WTC11 (cell line): Measurements from ENCODE around the gene RTKN2. TPM values are rescaled to one million over a fixed set of nuclear protein-coding genes. Genes with fewer than 3 reads are reported as not detected.
A peak's percentile ranks its signal among the peaks of the same experiment; 100 is the strongest.

Experiments
- ATAC-seq: fragments of 200-7000 bp; cut with Tn5 transposase; 2 replicates; pipeline ENCODE4 v1.10.0; 2021; ENCODE audit warnings: mild to moderate bottlenecking, moderate library complexity
- CTCF ChIA-PET: fragments of 300-600 bp; sonication (Branson Sonifier 250); formaldehyde crosslinking; loops from one replicate; lab custom pipeline; 2021; ENCODE audit warnings: antibody characterized with exemption; lab: Charles Lee
- POLR2A ChIA-PET: fragments of 350-600 bp; sonication (Branson Sonifier 250); formaldehyde crosslinking; loops from one replicate; lab custom pipeline; 2021; ENCODE audit warnings: antibody characterized with exemption; lab: Charles Lee
- DNase-seq: peaks from one replicate; pipeline ENCODE4 v3.0.0; 2021; ENCODE audit warnings: low spot score
- H3K27ac Mint-ChIP-seq: 2 replicates; pipeline ENCODE4 v1.8.0; 2021; ENCODE audit warnings: mixed read lengths
- H3K27me3 Mint-ChIP-seq: 2 replicates; pipeline ENCODE4 v1.8.0; 2021; ENCODE audit warnings: low read depth, mild to moderate bottlenecking, moderate library complexity, mixed read lengths
- H3K36me3 Mint-ChIP-seq: 2 replicates; pipeline ENCODE4 v1.8.0; 2021; ENCODE audit warnings: mixed read lengths
- H3K4me1 Mint-ChIP-seq: 2 replicates; pipeline ENCODE4 v1.8.0; 2022; ENCODE audit warnings: mixed read lengths
- H3K4me3 Mint-ChIP-seq: 2 replicates; pipeline ENCODE4 v1.8.0; 2021; ENCODE audit warnings: mild to moderate bottlenecking, moderate library complexity, mixed read lengths
- H3K9me3 Mint-ChIP-seq: 2 replicates; pipeline ENCODE4 v1.8.0; 2021; ENCODE audit warnings: mixed read lengths
- ATF1 ChIP-seq: sonication (generic); formaldehyde crosslinking; IDR thresholded peaks from 2 replicates; pipeline ENCODE4 v1.8.1; 2023; ENCODE audit warnings: mild to moderate bottlenecking, moderate library complexity, missing genetic modification reagents
- CBFB ChIP-seq: sonication (generic); formaldehyde crosslinking; IDR thresholded peaks from 2 replicates; pipeline ENCODE4 v1.8.1; 2022; ENCODE audit warnings: mild to moderate bottlenecking, low read depth, missing genetic modification reagents
- ESRRA ChIP-seq: sonication (generic); formaldehyde crosslinking; IDR thresholded peaks from 2 replicates; pipeline ENCODE4 v1.8.1; 2022; ENCODE audit warnings: mild to moderate bottlenecking, missing genetic modification reagents, borderline replicate concordance
- ETV6 ChIP-seq: sonication (generic); formaldehyde crosslinking; IDR thresholded peaks from 2 replicates; pipeline ENCODE4 v1.8.1; 2022; ENCODE audit warnings: mild to moderate bottlenecking, missing genetic modification reagents
- GABPB1 ChIP-seq: sonication (generic); formaldehyde crosslinking; IDR thresholded peaks from 2 replicates; pipeline ENCODE4 v1.8.1; 2023; ENCODE audit warnings: mild to moderate bottlenecking, missing genetic modification reagents
- HMGA2 ChIP-seq: fragments of 250-450 bp; sonication (Bioruptor Pico); IDR thresholded peaks from 2 replicates; pipeline ENCODE4 v1.4.0; 2021; ENCODE audit warnings: mild to moderate bottlenecking, moderate library complexity
- MXD4 ChIP-seq: fragments of 250-450 bp; sonication (Bioruptor Pico); IDR thresholded peaks from 2 replicates; pipeline ENCODE4 v1.8.0; 2021; ENCODE audit warnings: mild to moderate bottlenecking, moderate library complexity, borderline replicate concordance
- NR1H2 ChIP-seq: sonication (generic); formaldehyde crosslinking; IDR thresholded peaks from 2 replicates; pipeline ENCODE4 v1.9.0; 2021; ENCODE audit warnings: mild to moderate bottlenecking, moderate library complexity, missing genetic modification reagents
- PRRX2 ChIP-seq: fragments of 250-450 bp; sonication (Bioruptor Pico); IDR thresholded peaks from 2 replicates; pipeline ENCODE4 v1.8.0; 2021; ENCODE audit warnings: mild to moderate bottlenecking
- RORB ChIP-seq: fragments of 250-450 bp; sonication (Bioruptor Pico); IDR thresholded peaks from 2 replicates; pipeline ENCODE4 v1.9.0; 2021; ENCODE audit warnings: mild to moderate bottlenecking
- SOX15 ChIP-seq: fragments of 250-450 bp; sonication (Bioruptor Pico); IDR thresholded peaks from 2 replicates; pipeline ENCODE4 v1.9.0; 2021; ENCODE audit warnings: mild to moderate bottlenecking
- TCF7 ChIP-seq: sonication (generic); formaldehyde crosslinking; IDR thresholded peaks from 2 replicates; pipeline ENCODE4 v1.8.0; 2022; ENCODE audit warnings: mild to moderate bottlenecking, low read depth, missing genetic modification reagents, moderate library complexity
- ZNF138 ChIP-seq: sonication (generic); formaldehyde crosslinking; conservative IDR thresholded peaks from 2 replicates; pipeline ENCODE4 v1.8.1; 2022; ENCODE audit warnings: mild to moderate bottlenecking, moderate library complexity, missing genetic modification reagents
- ZNF317 ChIP-seq: sonication (generic); formaldehyde crosslinking; IDR thresholded peaks from 2 replicates; pipeline ENCODE4 v1.8.1; 2023; ENCODE audit warnings: low read depth, mild to moderate bottlenecking, moderate library complexity, missing genetic modification reagents, borderline replicate concordance
- total RNA-seq: library from RNA; stranded (reverse); gene quantifications from 3 replicates; pipeline ENCODE4 v1.2.3, GENCODE V29; 2021
- TF ChIP-seq, protein P1 (sequence below): sonication (generic); formaldehyde crosslinking; IDR thresholded peaks from 2 replicates; pipeline ENCODE4 v1.8.0; 2023; ENCODE audit warnings: missing genetic modification reagents
- TF ChIP-seq, protein P2 (sequence below): fragments of 200-600 bp; IDR thresholded peaks from 2 replicates; pipeline ENCODE4 v1.8.0; 2022; ENCODE audit warnings: antibody characterized with exemption
- TF ChIP-seq, protein P3 (sequence below): sonication (generic); formaldehyde crosslinking; IDR thresholded peaks from 2 replicates; pipeline ENCODE4 v1.8.0; 2023; ENCODE audit warnings: mild to moderate bottlenecking, missing genetic modification reagents
- TF ChIP-seq, protein P4 (sequence below): fragments of 250-450 bp; sonication (Bioruptor Pico); IDR thresholded peaks from 2 replicates; pipeline ENCODE4 v1.8.0; 2021; ENCODE audit warnings: mild to moderate bottlenecking
- TF ChIP-seq, protein P5 (sequence below): fragments of 250-450 bp; sonication (Bioruptor Pico); conservative IDR thresholded peaks from 2 replicates; pipeline ENCODE4 v1.9.0; 2021; ENCODE audit warnings: mild to moderate bottlenecking
- TF ChIP-seq, protein P6 (sequence below): sonication (generic); formaldehyde crosslinking; IDR thresholded peaks from 2 replicates; pipeline ENCODE4 v1.8.1; 2023; ENCODE audit warnings: mild to moderate bottlenecking, missing genetic modification reagents

The RTKN2 gene
- total RNA-seq, 1 experiment from 2014 or later: 20.5 TPM

DNA sequence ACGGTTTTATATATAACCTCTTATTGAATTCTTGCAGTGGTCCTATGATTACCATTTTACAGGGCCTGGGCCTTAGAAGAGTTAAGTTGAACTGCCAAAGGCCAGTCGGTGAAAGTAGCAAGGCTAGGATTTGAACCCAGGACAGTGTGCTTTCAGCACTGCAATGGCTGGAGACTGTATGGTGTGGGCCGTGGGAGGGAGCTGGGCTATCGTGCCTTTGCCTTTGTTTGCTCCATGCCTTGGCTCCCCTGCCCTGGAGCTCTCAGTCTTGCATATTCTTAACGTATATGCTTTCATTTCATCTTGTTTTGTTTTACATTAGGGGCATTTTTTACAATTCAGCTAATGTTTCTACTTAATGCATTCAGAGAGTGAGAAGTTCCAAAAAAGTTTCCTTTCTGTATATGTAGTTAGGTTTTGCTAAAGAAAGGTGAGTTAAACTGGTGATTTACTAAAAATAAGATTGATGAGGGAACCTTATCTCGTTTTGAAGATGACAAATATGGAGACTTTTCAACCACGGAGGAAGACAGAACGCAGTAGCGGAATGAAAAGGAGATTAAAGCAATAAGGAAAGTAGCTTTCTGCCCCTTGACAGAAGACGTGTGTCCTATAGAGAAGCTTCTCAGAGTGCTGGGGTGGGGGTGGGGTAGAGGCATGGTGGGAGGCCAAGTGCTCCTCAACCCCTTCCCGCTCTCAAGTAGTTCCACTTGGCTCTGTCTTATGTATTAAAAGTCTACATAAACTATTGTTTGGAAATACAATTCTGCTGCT, 82.5 kb downstream of the RTKN2 start:
- peak overlapping the region; percentile 7; the same call in 1 of the 2 replicates for H3K27ac Mint-ChIP-seq
- peaks cover 2% of the 10 kb centered on the region for H3K9me3 Mint-ChIP-seq
- H3K27me3 Mint-ChIP-seq: no peaks in the 10 kb centered on the region
- H3K4me3 Mint-ChIP-seq: no peak overlapping the region
- DNase-seq: no peak
- CTCF ChIA-PET: interaction anchor here (0.5 to 0.9 kb wide), 2 partner anchors 149 to 573 kb away, joined by 3 read pairs; no protein-coding TSS in a partner anchor
- peaks cover 20% of the 10 kb centered on the region for H3K36me3 Mint-ChIP-seq
- ATAC-seq: peak; percentile 22; the same call in 1 of the 2 replicates
- H3K4me1 Mint-ChIP-seq: peaks cover 29% of the 10 kb centered on the region
- POLR2A ChIA-PET: no interaction called here
- TF ChIP-seq, protein P1, sequence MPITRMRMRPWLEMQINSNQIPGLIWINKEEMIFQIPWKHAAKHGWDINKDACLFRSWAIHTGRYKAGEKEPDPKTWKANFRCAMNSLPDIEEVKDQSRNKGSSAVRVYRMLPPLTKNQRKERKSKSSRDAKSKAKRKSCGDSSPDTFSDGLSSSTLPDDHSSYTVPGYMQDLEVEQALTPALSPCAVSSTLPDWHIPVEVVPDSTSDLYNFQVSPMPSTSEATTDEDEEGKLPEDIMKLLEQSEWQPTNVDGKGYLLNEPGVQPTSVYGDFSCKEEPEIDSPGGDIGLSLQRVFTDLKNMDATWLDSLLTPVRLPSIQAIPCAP (CRISPR knock-in tag): no peak
- no peak for TF ChIP-seq ESRRA (CRISPR knock-in tag)
- TF ChIP-seq, protein P2, sequence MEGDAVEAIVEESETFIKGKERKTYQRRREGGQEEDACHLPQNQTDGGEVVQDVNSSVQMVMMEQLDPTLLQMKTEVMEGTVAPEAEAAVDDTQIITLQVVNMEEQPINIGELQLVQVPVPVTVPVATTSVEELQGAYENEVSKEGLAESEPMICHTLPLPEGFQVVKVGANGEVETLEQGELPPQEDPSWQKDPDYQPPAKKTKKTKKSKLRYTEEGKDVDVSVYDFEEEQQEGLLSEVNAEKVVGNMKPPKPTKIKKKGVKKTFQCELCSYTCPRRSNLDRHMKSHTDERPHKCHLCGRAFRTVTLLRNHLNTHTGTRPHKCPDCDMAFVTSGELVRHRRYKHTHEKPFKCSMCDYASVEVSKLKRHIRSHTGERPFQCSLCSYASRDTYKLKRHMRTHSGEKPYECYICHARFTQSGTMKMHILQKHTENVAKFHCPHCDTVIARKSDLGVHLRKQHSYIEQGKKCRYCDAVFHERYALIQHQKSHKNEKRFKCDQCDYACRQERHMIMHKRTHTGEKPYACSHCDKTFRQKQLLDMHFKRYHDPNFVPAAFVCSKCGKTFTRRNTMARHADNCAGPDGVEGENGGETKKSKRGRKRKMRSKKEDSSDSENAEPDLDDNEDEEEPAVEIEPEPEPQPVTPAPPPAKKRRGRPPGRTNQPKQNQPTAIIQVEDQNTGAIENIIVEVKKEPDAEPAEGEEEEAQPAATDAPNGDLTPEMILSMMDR: no peak
- TF ChIP-seq ATF1: no peak
- no peak for TF ChIP-seq PRRX2
- no peak for TF ChIP-seq HMGA2
- no peak for TF ChIP-seq TCF7 (CRISPR knock-in tag)
- TF ChIP-seq NR1H2 (CRISPR knock-in tag): no peak
- TF ChIP-seq GABPB1 (CRISPR knock-in tag): no peak
- no peak for TF ChIP-seq MXD4
- TF ChIP-seq, protein P3, sequence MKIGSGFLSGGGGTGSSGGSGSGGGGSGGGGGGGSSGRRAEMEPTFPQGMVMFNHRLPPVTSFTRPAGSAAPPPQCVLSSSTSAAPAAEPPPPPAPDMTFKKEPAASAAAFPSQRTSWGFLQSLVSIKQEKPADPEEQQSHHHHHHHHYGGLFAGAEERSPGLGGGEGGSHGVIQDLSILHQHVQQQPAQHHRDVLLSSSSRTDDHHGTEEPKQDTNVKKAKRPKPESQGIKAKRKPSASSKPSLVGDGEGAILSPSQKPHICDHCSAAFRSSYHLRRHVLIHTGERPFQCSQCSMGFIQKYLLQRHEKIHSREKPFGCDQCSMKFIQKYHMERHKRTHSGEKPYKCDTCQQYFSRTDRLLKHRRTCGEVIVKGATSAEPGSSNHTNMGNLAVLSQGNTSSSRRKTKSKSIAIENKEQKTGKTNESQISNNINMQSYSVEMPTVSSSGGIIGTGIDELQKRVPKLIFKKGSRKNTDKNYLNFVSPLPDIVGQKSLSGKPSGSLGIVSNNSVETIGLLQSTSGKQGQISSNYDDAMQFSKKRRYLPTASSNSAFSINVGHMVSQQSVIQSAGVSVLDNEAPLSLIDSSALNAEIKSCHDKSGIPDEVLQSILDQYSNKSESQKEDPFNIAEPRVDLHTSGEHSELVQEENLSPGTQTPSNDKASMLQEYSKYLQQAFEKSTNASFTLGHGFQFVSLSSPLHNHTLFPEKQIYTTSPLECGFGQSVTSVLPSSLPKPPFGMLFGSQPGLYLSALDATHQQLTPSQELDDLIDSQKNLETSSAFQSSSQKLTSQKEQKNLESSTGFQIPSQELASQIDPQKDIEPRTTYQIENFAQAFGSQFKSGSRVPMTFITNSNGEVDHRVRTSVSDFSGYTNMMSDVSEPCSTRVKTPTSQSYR: no peak
- no peak for TF ChIP-seq RORB (CRISPR knock-in tag)
- TF ChIP-seq ZNF317 (CRISPR knock-in tag): no peak

DNA sequence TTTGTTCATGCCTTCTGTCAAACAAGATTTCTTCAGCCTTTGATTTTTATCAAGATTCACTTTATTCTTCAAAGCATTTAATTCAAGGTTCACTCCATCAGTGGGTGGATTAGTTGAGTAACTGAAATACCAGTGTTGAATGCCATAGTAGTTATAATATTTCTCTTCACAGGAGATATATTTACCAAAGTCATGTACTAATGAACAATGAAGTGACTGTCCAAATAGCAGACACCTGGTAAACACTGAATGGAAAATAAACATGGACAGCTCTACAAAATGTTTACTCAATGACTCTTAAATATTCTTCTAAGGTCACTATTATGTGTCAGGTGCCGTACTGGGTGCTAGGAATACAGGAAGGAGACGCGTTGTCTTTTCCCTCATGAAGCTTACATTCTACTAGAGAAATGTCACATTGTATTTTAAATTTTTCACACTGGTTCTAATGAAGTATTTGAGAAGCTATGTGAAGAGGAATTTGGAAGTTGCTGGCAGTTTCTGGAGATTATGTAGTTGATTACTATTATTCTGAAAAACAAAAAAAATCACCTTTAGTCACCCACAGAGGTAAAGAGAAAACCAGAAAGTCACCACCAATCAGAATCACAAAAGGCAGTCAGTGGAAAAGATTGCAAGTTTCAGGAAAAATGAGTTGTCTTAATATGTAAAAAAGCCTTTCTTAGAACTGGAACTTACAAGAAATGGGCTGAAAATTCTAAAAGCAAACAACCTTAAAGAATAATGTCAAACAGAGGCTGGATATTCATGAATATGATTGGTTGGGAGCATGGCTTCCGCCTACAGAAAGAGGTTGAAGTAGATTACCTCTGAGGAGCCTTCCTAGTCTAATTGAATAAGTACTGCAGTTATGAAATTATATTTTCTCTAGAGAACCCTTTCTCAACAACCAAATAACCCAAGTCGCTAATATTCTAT, 84.5 kb downstream of the RTKN2 start:
- Mint-ChIP-seq H3K4me1 (peaks cover 29% of the 10 kb centered on the region), H3K27me3 (no peaks in the 10 kb centered on the region), H3K4me3 (no peak overlapping the region), H3K27ac (no peak overlapping the region), H3K36me3 (peaks cover 13% of the 10 kb centered on the region), H3K9me3 (peaks cover 9% of the 10 kb centered on the region)
- ChIA-PET CTCF (no interaction called here), POLR2A (no interaction called here)
- no peak for DNase-seq
- ATAC-seq: no peak
- TF ChIP-seq GABPB1 (CRISPR knock-in tag): no peak

DNA sequence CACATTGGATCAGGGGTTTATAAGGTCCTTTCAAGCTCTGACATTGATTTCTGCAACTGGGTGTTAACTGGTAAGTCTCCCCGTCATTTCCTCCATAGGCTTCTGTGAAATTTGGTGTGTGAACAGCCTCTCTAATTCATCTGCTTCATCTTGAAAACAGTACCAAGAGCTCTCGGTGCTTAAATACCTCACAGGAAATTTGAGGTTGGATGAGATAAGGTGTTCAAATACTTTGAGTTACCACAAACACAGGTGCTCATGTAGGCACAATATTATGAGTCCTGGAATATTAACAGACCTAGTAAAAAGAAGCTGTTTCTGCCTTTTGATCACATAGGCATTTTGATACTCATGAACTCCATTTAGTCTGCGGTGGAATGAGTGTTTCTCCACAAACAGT, 85.2 kb downstream of the RTKN2 start:
- Mint-ChIP-seq H3K36me3 (peaks cover 11% of the 10 kb centered on the region), H3K4me1 (peaks cover 33% of the 10 kb centered on the region), H3K4me3 (no peak overlapping the region)
- ATAC-seq (no peak), DNase-seq (no peak)
- ChIA-PET CTCF (no interaction called here), POLR2A (no interaction called here)
- TF ChIP-seq, protein P4, sequence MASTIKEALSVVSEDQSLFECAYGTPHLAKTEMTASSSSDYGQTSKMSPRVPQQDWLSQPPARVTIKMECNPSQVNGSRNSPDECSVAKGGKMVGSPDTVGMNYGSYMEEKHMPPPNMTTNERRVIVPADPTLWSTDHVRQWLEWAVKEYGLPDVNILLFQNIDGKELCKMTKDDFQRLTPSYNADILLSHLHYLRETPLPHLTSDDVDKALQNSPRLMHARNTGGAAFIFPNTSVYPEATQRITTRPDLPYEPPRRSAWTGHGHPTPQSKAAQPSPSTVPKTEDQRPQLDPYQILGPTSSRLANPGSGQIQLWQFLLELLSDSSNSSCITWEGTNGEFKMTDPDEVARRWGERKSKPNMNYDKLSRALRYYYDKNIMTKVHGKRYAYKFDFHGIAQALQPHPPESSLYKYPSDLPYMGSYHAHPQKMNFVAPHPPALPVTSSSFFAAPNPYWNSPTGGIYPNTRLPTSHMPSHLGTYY (CRISPR knock-in tag): no peak
- TF ChIP-seq, protein P5, sequence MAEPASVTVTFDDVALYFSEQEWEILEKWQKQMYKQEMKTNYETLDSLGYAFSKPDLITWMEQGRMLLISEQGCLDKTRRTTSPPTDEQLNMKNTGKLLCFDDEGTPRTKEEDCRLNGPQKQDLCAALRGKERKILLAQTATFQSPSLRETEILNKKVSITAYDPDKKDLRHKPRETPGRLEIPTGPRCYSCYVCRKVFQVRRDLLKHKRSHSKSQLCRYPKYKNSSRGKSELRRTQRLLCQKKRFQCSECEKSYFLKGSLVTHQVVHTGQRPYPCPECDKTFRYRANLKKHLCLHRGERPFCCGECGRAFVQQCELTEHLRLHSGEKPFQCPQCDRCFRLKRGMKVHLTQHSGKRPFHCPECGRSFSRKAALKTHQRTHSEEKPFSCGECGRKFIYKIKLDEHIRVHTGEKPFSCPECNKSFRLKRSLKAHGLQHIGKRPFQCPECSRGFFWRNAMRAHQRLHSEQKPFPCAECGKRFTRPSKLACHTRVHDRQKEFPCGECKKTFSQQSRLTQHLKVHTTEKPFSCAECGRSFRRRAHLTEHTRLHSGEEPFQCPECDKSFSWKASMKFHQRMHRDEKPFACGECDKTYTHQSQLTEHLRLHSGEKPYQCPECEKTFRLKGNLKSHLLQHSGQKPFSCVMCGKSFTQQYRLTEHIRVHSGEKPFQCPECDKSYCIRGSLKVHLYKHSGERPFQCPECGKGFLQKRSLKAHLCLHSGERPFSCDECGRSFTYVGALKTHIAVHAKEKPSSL: no peak
- TF ChIP-seq CBFB (no peak), GABPB1 (CRISPR knock-in tag) (no peak), ZNF138 (CRISPR knock-in tag) (no peak), ETV6 (CRISPR knock-in tag) (no peak), SOX15 (no peak)
- TF ChIP-seq, protein P6, sequence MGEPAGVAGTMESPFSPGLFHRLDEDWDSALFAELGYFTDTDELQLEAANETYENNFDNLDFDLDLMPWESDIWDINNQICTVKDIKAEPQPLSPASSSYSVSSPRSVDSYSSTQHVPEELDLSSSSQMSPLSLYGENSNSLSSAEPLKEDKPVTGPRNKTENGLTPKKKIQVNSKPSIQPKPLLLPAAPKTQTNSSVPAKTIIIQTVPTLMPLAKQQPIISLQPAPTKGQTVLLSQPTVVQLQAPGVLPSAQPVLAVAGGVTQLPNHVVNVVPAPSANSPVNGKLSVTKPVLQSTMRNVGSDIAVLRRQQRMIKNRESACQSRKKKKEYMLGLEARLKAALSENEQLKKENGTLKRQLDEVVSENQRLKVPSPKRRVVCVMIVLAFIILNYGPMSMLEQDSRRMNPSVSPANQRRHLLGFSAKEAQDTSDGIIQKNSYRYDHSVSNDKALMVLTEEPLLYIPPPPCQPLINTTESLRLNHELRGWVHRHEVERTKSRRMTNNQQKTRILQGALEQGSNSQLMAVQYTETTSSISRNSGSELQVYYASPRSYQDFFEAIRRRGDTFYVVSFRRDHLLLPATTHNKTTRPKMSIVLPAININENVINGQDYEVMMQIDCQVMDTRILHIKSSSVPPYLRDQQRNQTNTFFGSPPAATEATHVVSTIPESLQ: no peak
- TF ChIP-seq, all 79 proteins: peak for 0
- Mint-ChIP-seq H3K27ac (no peak overlapping the region), H3K9me3 (peaks cover 14% of the 10 kb centered on the region), H3K27me3 (no peaks in the 10 kb centered on the region)
